Glutamatergic neuron (in vitro differentiated cells): ENCODE data around the gene JPH3. TPM values are rescaled to one million over a fixed set of nuclear protein-coding genes. Genes with fewer than 3 reads are reported as not detected.

Experiments used
- DNase-seq: peaks from one replicate; pipeline ENCODE4 v3.0.0; 2022
- H3K27ac Mint-ChIP-seq: one replicate; pipeline ENCODE4 v1.8.0; 2020; ENCODE audit warnings: mild to moderate bottlenecking, mixed read lengths, inconsistent platforms; ENCODE audit not compliant: unreplicated experiment
- H3K27me3 Mint-ChIP-seq: one replicate; pipeline ENCODE4 v1.8.0; 2020; ENCODE audit warnings: mild to moderate bottlenecking, moderate library complexity, mixed read lengths, inconsistent platforms; ENCODE audit not compliant: unreplicated experiment
- H3K36me3 Mint-ChIP-seq: one replicate; pipeline ENCODE4 v1.8.0; 2020; ENCODE audit warnings: mild to moderate bottlenecking, mixed read lengths, inconsistent platforms; ENCODE audit not compliant: unreplicated experiment
- H3K4me1 Mint-ChIP-seq: one replicate; pipeline ENCODE4 v1.8.0; 2020; ENCODE audit warnings: mild to moderate bottlenecking, low read depth, mixed read lengths, inconsistent platforms; ENCODE audit not compliant: unreplicated experiment
- H3K4me3 Mint-ChIP-seq: one replicate; pipeline ENCODE4 v1.8.0; 2020; ENCODE audit warnings: mild to moderate bottlenecking, mixed read lengths, inconsistent platforms; ENCODE audit not compliant: unreplicated experiment
- H3K9me3 Mint-ChIP-seq: one replicate; pipeline ENCODE4 v1.8.0; 2020; ENCODE audit warnings: mild to moderate bottlenecking, moderate library complexity, mixed read lengths, inconsistent platforms; ENCODE audit not compliant: unreplicated experiment
- CTCF ChIP-seq: fragments of 200-600 bp; sonication (generic); IDR thresholded peaks from one replicate; pipeline ENCODE4 v1.5.0; 2021; ENCODE audit not compliant: partially characterized antibody, unreplicated experiment
- total RNA-seq: library from RNA; stranded (reverse); fragmentation: NEBNext Ultra II Directional; extraction: Animal tissue kit (Norgen Biotek cat#: 25700); gene quantifications from one replicate; pipeline ENCODE4 v1.2.1, GENCODE V29; 2021; ENCODE audit not compliant: unreplicated experiment

Gene JPH3
- total RNA-seq, 1 donor from 2014 or later: 10.5 TPM

DNA sequence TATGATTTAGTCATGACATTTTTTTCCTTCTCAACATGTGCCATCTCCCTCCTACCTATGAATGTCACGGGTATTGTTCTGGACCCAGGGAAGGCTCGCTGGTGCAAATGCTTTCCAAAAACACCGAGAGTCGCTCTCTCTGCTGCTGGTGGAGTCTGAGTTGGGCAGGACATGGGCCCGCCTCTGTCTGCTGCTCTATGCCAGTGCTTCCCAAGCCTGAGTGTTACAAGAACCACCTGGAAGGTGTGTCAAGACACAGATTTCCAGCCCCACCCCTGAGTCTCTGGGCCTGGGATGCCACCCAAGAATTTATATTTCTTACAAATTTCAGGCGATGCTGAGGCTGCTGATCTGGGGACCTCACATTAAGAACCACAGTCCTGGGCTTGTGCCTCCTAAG is 9.1 kb downstream of the JPH3 start:
- no peak overlapping the region for H3K4me3 Mint-ChIP-seq
- H3K4me1 Mint-ChIP-seq: peaks cover 2% of the 10 kb centered on the region
- H3K27ac Mint-ChIP-seq: no peak overlapping the region
- no peak for TF ChIP-seq CTCF
- no peaks in the 10 kb centered on the region for H3K36me3 Mint-ChIP-seq
- peaks cover 3% of the 10 kb centered on the region for H3K27me3 Mint-ChIP-seq
- DNase-seq: no peak
- H3K9me3 Mint-ChIP-seq: peaks cover 7% of the 10 kb centered on the region

DNA sequence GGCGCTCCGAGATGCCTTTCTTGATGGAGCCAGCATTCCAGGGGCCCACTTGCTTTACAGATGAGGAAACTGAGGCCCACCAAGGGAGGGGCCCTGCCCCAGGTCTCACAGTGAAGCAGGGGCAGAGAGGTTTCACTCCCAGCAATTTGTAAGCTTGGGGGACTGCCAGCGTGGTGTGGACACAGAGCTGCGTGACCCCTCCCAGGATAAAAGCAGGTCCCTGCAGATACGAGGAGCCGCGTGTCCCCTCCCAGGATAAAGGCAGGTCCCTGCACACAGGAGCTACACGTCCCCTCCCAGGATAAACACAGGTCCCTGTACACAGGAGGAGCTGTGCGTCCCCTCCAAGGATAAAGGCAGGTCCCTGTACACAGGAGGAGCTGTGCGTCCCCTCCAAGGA is 11.7 kb downstream of the JPH3 start:
- Mint-ChIP-seq H3K27ac (no peak overlapping the region), H3K4me1 (peaks cover 6% of the 10 kb centered on the region), H3K9me3 (peaks cover 5% of the 10 kb centered on the region), H3K36me3 (no peaks in the 10 kb centered on the region), H3K27me3 (no peaks in the 10 kb centered on the region), H3K4me3 (no peak overlapping the region)
- no peak for DNase-seq
- TF ChIP-seq CTCF: no peak

GRCh38 chr16:87615621-87616041 is 13.3 kb downstream of the JPH3 start:
- Mint-ChIP-seq H3K9me3 (peaks cover 5% of the 10 kb centered on the region), H3K36me3 (no peaks in the 10 kb centered on the region), H3K27me3 (no peaks in the 10 kb centered on the region), H3K27ac (no peak overlapping the region), H3K4me1 (peaks cover 7% of the 10 kb centered on the region), H3K4me3 (no peak overlapping the region)
- no peak for DNase-seq
- no peak for TF ChIP-seq CTCF

DNA sequence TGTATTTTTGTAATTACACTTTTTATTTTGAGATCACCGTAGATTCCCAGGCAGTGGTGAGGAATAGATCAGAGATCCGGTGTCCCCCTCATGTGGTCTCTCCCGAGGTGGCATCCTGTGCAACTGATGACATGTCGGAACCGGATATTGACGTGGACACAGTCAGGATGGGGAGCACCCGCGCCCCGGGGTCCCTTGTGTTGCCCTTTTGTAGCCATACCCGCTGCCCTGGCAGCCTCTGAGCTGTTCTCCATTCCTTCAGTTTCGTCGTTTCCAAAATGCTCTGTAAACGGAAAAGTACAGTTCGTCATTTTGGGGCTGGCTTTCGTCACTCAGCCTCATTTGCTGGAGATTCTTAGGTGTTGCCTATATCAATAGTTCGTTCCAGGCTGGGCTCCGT is 14.2 kb downstream of the JPH3 start:
- TF ChIP-seq CTCF: no peak
- no peaks in the 10 kb centered on the region for H3K27me3 Mint-ChIP-seq
- no peak overlapping the region for H3K4me3 Mint-ChIP-seq
- no peaks in the 10 kb centered on the region for H3K36me3 Mint-ChIP-seq
- H3K9me3 Mint-ChIP-seq: peaks cover 5% of the 10 kb centered on the region
- H3K27ac Mint-ChIP-seq: no peak overlapping the region
- peaks cover 7% of the 10 kb centered on the region for H3K4me1 Mint-ChIP-seq
- no peak for DNase-seq

DNA sequence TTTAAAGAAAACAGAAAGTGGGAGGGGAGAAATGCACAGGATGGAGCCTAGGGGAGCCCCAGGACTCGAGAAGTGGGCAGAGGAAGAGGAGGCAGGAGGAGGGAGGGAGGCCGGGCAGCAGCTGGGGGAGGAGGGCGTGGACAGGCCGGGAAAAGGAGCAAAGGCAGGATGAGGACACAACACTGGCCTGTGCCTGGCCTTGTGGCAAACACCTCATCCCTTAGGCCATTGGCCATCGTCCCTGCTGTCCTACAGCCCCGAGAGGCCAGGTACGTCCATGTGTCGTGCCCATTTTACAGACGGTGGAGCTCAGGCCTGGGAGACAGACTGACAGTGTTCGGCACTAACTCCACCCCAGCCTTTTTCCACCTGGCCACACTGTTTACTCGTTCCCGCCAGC is 15.9 kb downstream of the JPH3 start:
- no peaks in the 10 kb centered on the region for H3K27me3 Mint-ChIP-seq
- no peak for DNase-seq
- peaks cover 7% of the 10 kb centered on the region for H3K4me1 Mint-ChIP-seq
- H3K36me3 Mint-ChIP-seq: no peaks in the 10 kb centered on the region
- H3K9me3 Mint-ChIP-seq: peaks cover 5% of the 10 kb centered on the region
- no peak overlapping the region for H3K4me3 Mint-ChIP-seq
- no peak overlapping the region for H3K27ac Mint-ChIP-seq
- no peak for TF ChIP-seq CTCF
